Right lobe of liver (tissue), 4 donors: ENCODE measurements around the gene MIEN1.

ENCODE experiments used
- POLR2A ChIP-seq: fragments of 450-650 bp; IDR thresholded peaks from one replicate; pipeline ENCODE4 v1.6.1; 2017; ENCODE audit warnings: antibody characterized with exemption, mild to moderate bottlenecking
- TF ChIP-seq, protein P1 (sequence below), 4 donors: fragments of 200-600 bp in 3 of 4; fragments of 450-650 bp in 1 of 4; IDR thresholded peaks; one replicate each; pipeline versions ENCODE4 v1.5.1 to v1.8.0; 2016 to 2022; ENCODE audit warnings: antibody characterized with exemption in 4 of 4, mild to moderate bottlenecking in 2 of 4
- donor health status: DM: no; HTN: no; CAD: no.
- donor health status: DM: no; HTN: no; CAD: no.
- donor health status: DM: no; HTN: yes; CAD: no.

DNA sequence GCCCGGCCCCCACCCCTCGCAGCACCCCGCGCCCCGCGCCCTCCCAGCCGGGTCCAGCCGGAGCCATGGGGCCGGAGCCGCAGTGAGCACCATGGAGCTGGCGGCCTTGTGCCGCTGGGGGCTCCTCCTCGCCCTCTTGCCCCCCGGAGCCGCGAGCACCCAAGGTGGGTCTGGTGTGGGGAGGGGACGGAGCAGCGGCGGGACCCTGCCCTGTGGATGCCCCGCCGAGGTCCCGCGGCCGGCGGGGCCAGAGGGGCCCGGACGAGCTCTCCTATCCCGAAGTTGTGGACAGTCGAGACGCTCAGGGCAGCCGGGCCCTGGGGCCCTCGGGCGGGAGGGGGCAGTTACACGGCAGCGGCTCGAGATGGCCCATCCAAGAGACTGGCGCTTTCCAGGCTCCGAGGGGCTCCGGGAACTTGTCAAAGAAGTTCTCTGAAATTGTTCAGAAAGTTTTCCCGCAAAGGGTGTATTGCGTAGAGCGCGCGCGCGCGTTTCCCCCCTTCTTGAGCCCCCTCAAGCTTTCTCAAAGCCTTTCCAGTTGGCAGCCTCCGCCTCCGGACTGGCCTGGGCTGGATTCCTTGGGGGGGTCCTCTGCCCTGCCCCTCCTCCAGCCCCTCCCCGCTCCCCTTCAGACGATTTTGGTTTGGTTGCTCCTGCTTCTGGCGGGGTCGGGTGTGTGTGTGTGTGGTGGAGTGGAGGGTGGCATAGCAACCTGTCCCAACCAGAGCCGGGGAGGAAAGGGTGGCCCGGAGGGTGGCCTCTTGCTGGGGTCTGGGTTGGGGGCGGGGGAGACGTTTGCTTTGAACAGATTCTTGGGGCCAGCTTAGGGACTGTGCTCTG is 30.0 kb downstream of the MIEN1 start:
- TF ChIP-seq, protein P1, sequence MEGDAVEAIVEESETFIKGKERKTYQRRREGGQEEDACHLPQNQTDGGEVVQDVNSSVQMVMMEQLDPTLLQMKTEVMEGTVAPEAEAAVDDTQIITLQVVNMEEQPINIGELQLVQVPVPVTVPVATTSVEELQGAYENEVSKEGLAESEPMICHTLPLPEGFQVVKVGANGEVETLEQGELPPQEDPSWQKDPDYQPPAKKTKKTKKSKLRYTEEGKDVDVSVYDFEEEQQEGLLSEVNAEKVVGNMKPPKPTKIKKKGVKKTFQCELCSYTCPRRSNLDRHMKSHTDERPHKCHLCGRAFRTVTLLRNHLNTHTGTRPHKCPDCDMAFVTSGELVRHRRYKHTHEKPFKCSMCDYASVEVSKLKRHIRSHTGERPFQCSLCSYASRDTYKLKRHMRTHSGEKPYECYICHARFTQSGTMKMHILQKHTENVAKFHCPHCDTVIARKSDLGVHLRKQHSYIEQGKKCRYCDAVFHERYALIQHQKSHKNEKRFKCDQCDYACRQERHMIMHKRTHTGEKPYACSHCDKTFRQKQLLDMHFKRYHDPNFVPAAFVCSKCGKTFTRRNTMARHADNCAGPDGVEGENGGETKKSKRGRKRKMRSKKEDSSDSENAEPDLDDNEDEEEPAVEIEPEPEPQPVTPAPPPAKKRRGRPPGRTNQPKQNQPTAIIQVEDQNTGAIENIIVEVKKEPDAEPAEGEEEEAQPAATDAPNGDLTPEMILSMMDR (IDR thresholded peaks at IDR 0.05), result no peak
- TF ChIP-seq POLR2A, result no peak
